Retina (tissue), 1 donor: ENCODE data around the gene DSTN.

Experiments
- DNase-seq: peaks from one replicate; pipeline ENCODE4 v3.0.0-alpha.2; 2016

The DSTN gene

GRCh38 chr20:17555106-17555505 is 14.8 kb upstream of the DSTN start:
- DNase-seq = no peak

GRCh38 chr20:17556837-17557674 is 12.8 kb upstream of the DSTN start:
- DNase-seq = no peak

- DNase-seq = no peak
Observed at GRCh38 chr20:17557675-17558006, 12.2 kb upstream of the DSTN start.

GRCh38 chr20:17558154-17558940 is 11.5 kb upstream of the DSTN start:
- DNase-seq = no peak

- no peak for DNase-seq
Observed at GRCh38 chr20:17558941-17559304, 11.0 kb upstream of the DSTN start.

GRCh38 chr20:17559338-17559737 is 10.5 kb upstream of the DSTN start:
- no peak for DNase-seq

- no peak for DNase-seq
Observed at GRCh38 chr20:17560344-17561074, 9.4 kb upstream of the DSTN start.

- DNase-seq = no peak
Observed at GRCh38 chr20:17562804-17563305, 7.0 kb upstream of the DSTN start.

- no peak for DNase-seq
Observed at GRCh38 chr20:17565169-17565845, 4.6 kb upstream of the DSTN start.

GRCh38 chr20:17566345-17566744 is 3.5 kb upstream of the DSTN start:
- no peak for DNase-seq

GRCh38 chr20:17568045-17568788 is 1.7 kb upstream of the DSTN start:
- no peak for DNase-seq

- peak; percentile 58 for DNase-seq
Observed at GRCh38 chr20:17568972-17569521, 828 bp upstream of the DSTN start.

- DNase-seq = no peak
Observed at GRCh38 chr20:17570347-17571152, 675 bp downstream of the DSTN start.

GRCh38 chr20:17571153-17571527 is 1.3 kb downstream of the DSTN start:
- DNase-seq = no peak

- DNase-seq = no peak
Observed at GRCh38 chr20:17572034-17572638, 2.3 kb downstream of the DSTN start.

GRCh38 chr20:17573463-17573862 is 3.6 kb downstream of the DSTN start:
- DNase-seq = no peak

GRCh38 chr20:17576215-17576614 is 6.3 kb downstream of the DSTN start:
- DNase-seq = no peak

GRCh38 chr20:17579369-17580039 is 9.6 kb downstream of the DSTN start:
- DNase-seq = no peak

GRCh38 chr20:17580895-17581294 is 11.0 kb downstream of the DSTN start:
- no peak for DNase-seq

- DNase-seq = no peak
Observed at GRCh38 chr20:17583126-17583525, 13.3 kb downstream of the DSTN start.
